ENCODE results near the gene AIF1.
A peak's percentile ranks its signal among the peaks of the same experiment; 100 is the strongest.

Gene AIF1

DNA sequence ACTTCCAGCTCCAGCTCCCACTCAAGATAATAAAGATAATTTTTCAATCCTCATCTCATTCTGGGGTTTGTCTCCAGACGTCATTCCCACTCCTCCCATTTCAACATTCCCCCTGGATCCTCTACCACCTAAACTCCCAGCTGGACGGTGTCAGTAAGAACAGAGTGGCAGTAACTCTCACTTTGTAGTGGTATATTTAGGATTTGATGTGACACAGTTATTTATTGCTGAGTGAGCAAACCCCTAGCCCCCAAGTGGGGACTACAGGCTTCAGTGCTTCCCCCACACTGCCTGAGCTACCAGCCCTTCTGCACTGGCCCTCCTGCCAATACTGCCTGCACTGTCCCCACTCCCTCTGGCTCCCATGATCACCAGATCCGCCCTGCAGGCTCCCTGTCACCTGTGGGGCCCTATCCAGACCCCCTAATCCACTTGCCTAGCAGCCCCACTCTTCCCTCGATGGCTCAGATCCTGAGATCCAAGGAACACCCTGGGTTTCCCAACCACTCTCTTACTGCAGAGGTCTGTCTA lies 43.2 kb downstream of the AIF1 start:
- Histone ChIP-seq H3K27ac (ENCODE audit: low read depth, low read length) (no peak overlapping the region), H3K9ac (ENCODE audit: low read length) (peak overlapping the region; percentile 76; the same call in 1 of the 2 replicates), H3K4me2 (ENCODE audit: low read depth, low read length, poor library complexity, severe bottlenecking) (peak overlapping the region; percentile 75), H3K9me3 (ENCODE audit: insufficient read depth, low read length) (no peaks in the 10 kb centered on the region), H4K20me1 (ENCODE audit: low read depth, low read length) (no peaks in the 10 kb centered on the region), H3K4me3 (ENCODE audit: insufficient read depth, low read length, poor library complexity, severe bottlenecking) (no peak overlapping the region), H3K9me2 (replicated peaks; ENCODE audit: insufficient read depth, low read length) (no peaks in the 10 kb centered on the region), H3K36me3 (ENCODE audit: low read length) (no peaks in the 10 kb centered on the region), H3F3A (ENCODE audit: insufficient read depth) (peaks cover 29% of the 10 kb centered on the region), H2AFZ (ENCODE audit: low read depth, low read length, severe bottlenecking) (no peak overlapping the region), H3K27me3 (ENCODE audit: low read length) (no peaks in the 10 kb centered on the region), H3K79me2 (ENCODE audit: insufficient read depth, low read length) (peaks cover 37% of the 10 kb centered on the region)
- TF ChIP-seq, protein P1, sequence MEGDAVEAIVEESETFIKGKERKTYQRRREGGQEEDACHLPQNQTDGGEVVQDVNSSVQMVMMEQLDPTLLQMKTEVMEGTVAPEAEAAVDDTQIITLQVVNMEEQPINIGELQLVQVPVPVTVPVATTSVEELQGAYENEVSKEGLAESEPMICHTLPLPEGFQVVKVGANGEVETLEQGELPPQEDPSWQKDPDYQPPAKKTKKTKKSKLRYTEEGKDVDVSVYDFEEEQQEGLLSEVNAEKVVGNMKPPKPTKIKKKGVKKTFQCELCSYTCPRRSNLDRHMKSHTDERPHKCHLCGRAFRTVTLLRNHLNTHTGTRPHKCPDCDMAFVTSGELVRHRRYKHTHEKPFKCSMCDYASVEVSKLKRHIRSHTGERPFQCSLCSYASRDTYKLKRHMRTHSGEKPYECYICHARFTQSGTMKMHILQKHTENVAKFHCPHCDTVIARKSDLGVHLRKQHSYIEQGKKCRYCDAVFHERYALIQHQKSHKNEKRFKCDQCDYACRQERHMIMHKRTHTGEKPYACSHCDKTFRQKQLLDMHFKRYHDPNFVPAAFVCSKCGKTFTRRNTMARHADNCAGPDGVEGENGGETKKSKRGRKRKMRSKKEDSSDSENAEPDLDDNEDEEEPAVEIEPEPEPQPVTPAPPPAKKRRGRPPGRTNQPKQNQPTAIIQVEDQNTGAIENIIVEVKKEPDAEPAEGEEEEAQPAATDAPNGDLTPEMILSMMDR (IDR thresholded peaks at IDR 0.05; ENCODE audit: insufficient read depth, low read length, poor library complexity, severe bottlenecking), result no peak
- TF ChIP-seq EZH2phosphoT487 (conservative IDR thresholded peaks at IDR 0.05; ENCODE audit: low read length), result no peak

DNA sequence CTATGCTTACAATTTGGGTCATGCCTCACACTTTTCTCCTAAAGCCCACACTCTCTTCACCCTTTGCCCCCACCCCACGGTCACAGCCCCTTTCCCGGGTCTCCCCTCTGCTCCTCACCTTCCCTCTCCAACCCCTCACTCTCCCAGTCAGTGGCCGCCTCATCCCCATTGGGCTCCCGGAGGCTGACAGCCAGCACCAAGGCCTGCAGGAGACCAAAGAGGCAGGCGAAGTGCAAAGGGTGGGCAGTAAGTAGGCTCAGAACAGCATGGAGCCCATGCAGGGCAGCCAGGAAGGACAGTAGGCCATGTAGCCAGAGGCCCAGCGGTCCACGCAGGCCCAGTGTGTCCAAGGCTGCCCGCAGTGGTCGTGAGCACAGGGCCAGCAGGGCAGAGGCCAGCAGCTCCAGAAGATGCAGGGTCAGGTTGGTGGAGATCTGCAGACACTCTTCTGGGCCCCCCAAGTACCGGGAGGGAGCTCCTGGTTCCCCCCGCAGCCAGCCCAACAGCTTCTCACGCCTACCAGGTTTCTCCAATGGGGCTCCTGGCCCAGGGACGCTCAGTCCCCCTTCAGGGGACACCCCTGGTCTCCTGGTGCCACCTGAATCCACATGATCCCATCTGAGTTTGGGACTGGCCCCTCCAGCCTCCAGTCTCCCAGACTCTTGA lies 44.1 kb downstream of the AIF1 start:
- H3K4me3 ChIP-seq (ENCODE audit: insufficient read depth, low read length, poor library complexity, severe bottlenecking), result peak overlapping the region; percentile 75
- peak overlapping the region; percentile 66 for H3K27ac ChIP-seq (ENCODE audit: low read depth, low read length)
- TF ChIP-seq EZH2phosphoT487 (conservative IDR thresholded peaks at IDR 0.05; ENCODE audit: low read length), result no peak
- TF ChIP-seq, protein P1 (IDR thresholded peaks at IDR 0.05; ENCODE audit: insufficient read depth, low read length, poor library complexity, severe bottlenecking), result no peak

DNA sequence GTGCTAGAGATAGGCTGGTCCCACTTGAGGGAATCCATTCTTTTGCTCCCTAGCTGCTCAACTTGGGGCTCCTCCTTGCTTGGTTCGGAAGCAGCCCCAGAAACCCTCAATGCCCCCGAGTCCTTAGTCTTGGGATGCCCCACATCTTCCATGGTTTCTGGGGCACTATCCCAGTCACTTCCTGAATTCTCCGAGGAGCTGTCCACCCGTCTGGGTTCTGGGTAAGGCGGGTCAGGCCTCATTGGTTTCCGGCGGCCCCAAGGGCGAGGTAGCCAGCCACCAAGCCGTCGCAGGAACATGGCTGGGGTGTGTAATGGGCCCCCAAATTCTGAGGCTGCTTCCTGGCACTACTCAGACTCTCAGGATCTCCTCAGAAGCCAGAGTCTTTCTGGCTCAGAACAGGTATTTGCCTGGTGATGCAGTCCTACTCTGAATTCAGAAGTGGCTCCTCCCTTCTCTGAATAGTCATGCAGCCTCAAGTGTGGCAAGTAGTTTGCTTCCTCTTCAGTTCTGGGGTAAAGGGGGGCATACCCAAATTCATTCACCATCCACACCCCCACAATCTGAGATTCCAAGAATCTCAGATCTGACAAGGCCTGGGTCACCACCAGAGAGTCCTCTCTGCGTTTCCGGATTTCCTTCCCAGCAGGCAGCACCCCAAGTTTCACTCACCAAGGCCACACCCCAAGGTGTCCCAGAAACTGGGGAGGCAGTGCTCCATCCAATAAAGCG lies 44.8 kb downstream of the AIF1 start:
- H4K20me1 ChIP-seq (ENCODE audit: low read depth, low read length), result no peaks in the 10 kb centered on the region
- H3K36me3 ChIP-seq (ENCODE audit: low read length), result no peaks in the 10 kb centered on the region
- H3K4me3 ChIP-seq (ENCODE audit: insufficient read depth, low read length, poor library complexity, severe bottlenecking), result peak overlapping the region; percentile 75
- no peaks in the 10 kb centered on the region for H3K9me2 ChIP-seq (replicated peaks; ENCODE audit: insufficient read depth, low read length)
- peak overlapping the region; percentile 66 for H3K27ac ChIP-seq (ENCODE audit: low read depth, low read length)
- H3K9me3 ChIP-seq (ENCODE audit: insufficient read depth, low read length), result no peaks in the 10 kb centered on the region
- H2AFZ ChIP-seq (ENCODE audit: low read depth, low read length, severe bottlenecking), result peak overlapping the region; percentile 15
- peak overlapping the region; percentile 75 for H3K4me2 ChIP-seq (ENCODE audit: low read depth, low read length, poor library complexity, severe bottlenecking)
- TF ChIP-seq, protein P1 (IDR thresholded peaks at IDR 0.05; ENCODE audit: insufficient read depth, low read length, poor library complexity, severe bottlenecking), result no peak
- TF ChIP-seq EZH2phosphoT487 (conservative IDR thresholded peaks at IDR 0.05; ENCODE audit: low read length), result no peak
- H3F3A ChIP-seq (ENCODE audit: insufficient read depth), result peaks cover 26% of the 10 kb centered on the region
- no peaks in the 10 kb centered on the region for H3K27me3 ChIP-seq (ENCODE audit: low read length)
- H3K79me2 ChIP-seq (ENCODE audit: insufficient read depth, low read length), result peaks cover 46% of the 10 kb centered on the region
- H3K9ac ChIP-seq (ENCODE audit: low read length), result peak overlapping the region; percentile 76

More for the DNA sequence above, 44.1 kb downstream of the AIF1 start:
- peaks cover 40% of the 10 kb centered on the region for H3K79me2 ChIP-seq (ENCODE audit: insufficient read depth, low read length)
- H3K36me3 ChIP-seq (ENCODE audit: low read length), result no peaks in the 10 kb centered on the region
- peak overlapping the region; percentile 75 for H3K4me2 ChIP-seq (ENCODE audit: low read depth, low read length, poor library complexity, severe bottlenecking)
- H2AFZ ChIP-seq (ENCODE audit: low read depth, low read length, severe bottlenecking), result no peak overlapping the region
- H3F3A ChIP-seq (ENCODE audit: insufficient read depth), result peaks cover 28% of the 10 kb centered on the region
- no peaks in the 10 kb centered on the region for H4K20me1 ChIP-seq (ENCODE audit: low read depth, low read length)
- no peaks in the 10 kb centered on the region for H3K27me3 ChIP-seq (ENCODE audit: low read length)
- no peaks in the 10 kb centered on the region for H3K9me3 ChIP-seq (ENCODE audit: insufficient read depth, low read length)
- no peaks in the 10 kb centered on the region for H3K9me2 ChIP-seq (replicated peaks; ENCODE audit: insufficient read depth, low read length)
- peak overlapping the region; percentile 76 for H3K9ac ChIP-seq (ENCODE audit: low read length)

Data from SU-DHL-6 (cell line).